ENCODE results near the gene SLC45A2. TPM values are rescaled to one million over a fixed set of nuclear protein-coding genes. Genes with fewer than 3 reads are reported as not detected.

Gene SLC45A2
- total RNA-seq, 1 experiment from 2014 or later, result not detected

- no peak overlapping the region for H3K27ac ChIP-seq (ENCODE audit: insufficient read length, low read depth, low read length)
- no peak overlapping the region for H3K9ac ChIP-seq (ENCODE audit: extremely low read depth, insufficient read length, low read length)
- H3K27ac Mint-ChIP-seq, result no peak overlapping the region; a peak in 1 of 7 replicates
- no peak for DNase-seq
- H3K4ac ChIP-seq (ENCODE audit: low read depth, low read length), result no peak overlapping the region
- H2BK15ac ChIP-seq (ENCODE audit: low read depth, low read length), result no peak overlapping the region
- no peak overlapping the region for H2AFZ ChIP-seq (ENCODE audit: low read length)
- H3K14ac ChIP-seq (ENCODE audit: insufficient read depth, low read length), result no peak overlapping the region; the same call in 1 of the 2 replicates
- no peak overlapping the region for H2BK120ac ChIP-seq (ENCODE audit: low read depth, low read length, poor library complexity, severe bottlenecking)
- no peaks in the 10 kb centered on the region for H3K79me2 ChIP-seq (ENCODE audit: insufficient read depth, low read length)
- no peak overlapping the region for H2AK5ac ChIP-seq (ENCODE audit: insufficient read length, low read length)
- H3K4me1 ChIP-seq (ENCODE audit: insufficient read depth, low read length), result no peaks in the 10 kb centered on the region; the same call in 1 of the 2 replicates
- no CpG with 5 or more reads among the region's 15 CpGs for WGBS (ENCODE audit: extremely low coverage, insufficient read length, low lambda C conversion rate)
- no peaks in the 10 kb centered on the region for H3K27me3 ChIP-seq (ENCODE audit: insufficient read depth, low read length)
- H3K56ac ChIP-seq (ENCODE audit: insufficient read length, low read depth, low read length), result no peak overlapping the region
- H3K18ac ChIP-seq (ENCODE audit: insufficient read length, low read depth, low read length), result no peak overlapping the region
- no peak overlapping the region for H3K23ac ChIP-seq (ENCODE audit: insufficient read length, low read depth, low read length)
- H3K27me3 Mint-ChIP-seq (ENCODE audit: low read depth), result no peaks in the 10 kb centered on the region
- H3K4me2 ChIP-seq (ENCODE audit: insufficient read depth, insufficient read length, low read length), result no peak overlapping the region
- no peak overlapping the region for H3K4me3 Mint-ChIP-seq
- H3K79me1 ChIP-seq (ENCODE audit: insufficient read depth, low read depth, low read length, poor library complexity, severe bottlenecking), result no peaks in the 10 kb centered on the region
- no peak overlapping the region for H2BK12ac ChIP-seq (ENCODE audit: insufficient read length, low read depth, low read length)
- H3K36me3 Mint-ChIP-seq (ENCODE audit: insufficient read depth in 1 of 3, low read depth in 3 of 3), result peaks cover 15 to 18% (median 15%) of the 10 kb centered on the region in 3 experiments; a peak in 6 of 7 replicates
- H4K20me1 ChIP-seq (ENCODE audit: control insufficient read depth, insufficient read depth, insufficient read length), result no peaks in the 10 kb centered on the region
- peaks cover 6 to 15% of the 10 kb centered on the region in 2 experiments for H3K4me1 Mint-ChIP-seq
- no peak for TF ChIP-seq CTCF (conservative IDR thresholded peaks at IDR 0.05)
- no peak overlapping the region for H3T11ph ChIP-seq (ENCODE audit: low read length)
- peaks cover 8% of the 10 kb centered on the region for H3K9me3 ChIP-seq (ENCODE audit: control insufficient read depth, low read depth, low read length)
- no peak overlapping the region for H4K8ac ChIP-seq (replicated peaks; ENCODE audit: insufficient read length, low read depth, low read length)
- no peak overlapping the region for H2BK20ac ChIP-seq (ENCODE audit: low read depth, low read length, poor library complexity, severe bottlenecking)
- no peak overlapping the region for H2BK5ac ChIP-seq (ENCODE audit: insufficient read length, low read length)
- no peak overlapping the region for H4K91ac ChIP-seq (ENCODE audit: insufficient read length, low read depth, low read length)
- H4K5ac ChIP-seq (ENCODE audit: insufficient read length, low read depth, low read length), result no peak overlapping the region
- H3K9me3 Mint-ChIP-seq, result no peaks in the 10 kb centered on the region
- no peaks in the 10 kb centered on the region for H3K23me2 ChIP-seq (ENCODE audit: insufficient read length, low read depth, low read length, poor library complexity, severe bottlenecking)
Measured at GRCh38 chr5:33984178-33984577, 315 bp downstream of the SLC45A2 start.
